Small intestine (tissue), 7 donors: ENCODE data around the gene NKAIN2. TPM values are rescaled to one million over a fixed set of nuclear protein-coding genes. Genes with fewer than 3 reads are reported as not detected.

ENCODE experiments used
- DNase-seq, 2 donors: peaks; one replicate each; pipeline versions ENCODE4 v3.0.0 to v3.0.0-alpha.2; 2013
- FAIRE-seq: peaks from 2 replicates; lab custom pipeline; 2012; peaks lifted over from hg19 to GRCh38; lab: Jason Lieb, UNC
- H3K27ac ChIP-seq, 3 donors: one replicate each; pipeline ENCODE4 v1.5.1; 2013; ENCODE audit warnings: low read length in 2 of 3, mild to moderate bottlenecking in 2 of 3, control low read depth in 1 of 3, inconsistent platforms in 1 of 3, low read depth in 1 of 3, moderate library complexity in 1 of 3
- H3K27me3 ChIP-seq, 3 donors: one replicate each; pipeline ENCODE4 v1.6.1; 2013; ENCODE audit warnings: low read length in 3 of 3, inconsistent platforms in 1 of 3; ENCODE audit not compliant: control insufficient read depth in 3 of 3, insufficient read depth in 3 of 3
- H3K36me3 ChIP-seq, 3 donors: one replicate each; pipeline ENCODE4 v1.6.1; 2013; ENCODE audit warnings: low read length in 3 of 3, inconsistent platforms in 1 of 3, low read depth in 1 of 3, mild to moderate bottlenecking in 1 of 3, moderate library complexity in 1 of 3; ENCODE audit not compliant: control insufficient read depth in 3 of 3, insufficient read depth in 2 of 3
- H3K4me1 ChIP-seq, 3 donors: one replicate each; pipeline ENCODE4 v1.6.1; 2013; ENCODE audit warnings: low read length in 2 of 3, inconsistent platforms in 1 of 3, low read depth in 1 of 3, mild to moderate bottlenecking in 1 of 3, moderate library complexity in 1 of 3; ENCODE audit not compliant: control insufficient read depth in 3 of 3, insufficient read depth in 2 of 3
- H3K4me3 ChIP-seq, 3 donors: one replicate each; pipeline ENCODE4 v1.5.1; 2013; ENCODE audit warnings: low read length in 3 of 3, control low read depth in 1 of 3, inconsistent platforms in 1 of 3, low read depth in 1 of 3, mild to moderate bottlenecking in 1 of 3, moderate library complexity in 1 of 3
- H3K9me3 ChIP-seq, 2 donors: one replicate each; pipeline ENCODE4 v1.6.1; 2013; ENCODE audit warnings: low read depth in 1 of 2, low read length in 1 of 2; ENCODE audit not compliant: control insufficient read depth in 2 of 2, insufficient read depth in 1 of 2
- WGBS, 3 donors: extraction: QIAGEN DNeasy Blood & Tissue Kit; methylation state at CpG; one replicate each; pipeline ENCODE4 v1.1.7; 2013; 5-methylcytosine and 5-hydroxymethylcytosine counted together
- polyA plus RNA-seq, 4 donors: library from polyadenylated mRNA; stranded (reverse) in 3 of 4; unstranded in 1 of 4; fragments of 200-250 nt in 3 of 4; fragments of 120-200 nt in 1 of 4; gene quantifications; one replicate each; pipeline versions ENCODE4 v1.2.1 to v1.2.3, GENCODE V29; 2013
- donor health status: healthy with polysubstance abuse.
- donor health status: control.
- donor health status: control.
- donor health status: Bipolar disorder and iron deficiency.
- donor health status: healthy.

NKAIN2 gene
- polyA plus RNA-seq, 4 donors, result 0.16 to 1.4 (median 0.19) TPM; not detected in 1

DNA sequence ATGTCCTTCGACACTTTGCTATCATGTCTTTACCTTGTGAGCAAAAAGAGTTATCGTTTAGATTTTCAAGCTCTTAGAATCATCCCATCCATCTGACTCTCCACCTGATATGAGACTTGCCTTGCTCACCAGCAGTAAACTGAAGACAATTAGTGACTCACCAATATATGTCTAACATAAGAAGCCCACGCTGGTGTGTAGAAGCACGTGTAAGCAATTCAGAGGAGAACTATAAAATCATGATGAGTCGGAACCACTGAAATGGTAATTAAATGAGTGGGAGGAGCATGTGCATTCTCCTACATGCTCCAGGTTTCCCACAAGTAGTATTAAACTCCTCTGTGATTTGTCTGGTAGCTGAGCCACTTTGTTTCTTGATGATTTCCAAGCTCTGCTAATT, 977.0 kb downstream of the NKAIN2 start:
- H3K9me3 ChIP-seq, result no peaks in the 10 kb centered on the region
- H3K4me3 ChIP-seq, result no peak overlapping the region
- 63 to 87% (median 77%) methylated on average over 5 of the region's 5 CpGs for WGBS, 3 donors
- no peaks in the 10 kb centered on the region for H3K27me3 ChIP-seq
- FAIRE-seq (no peak), DNase-seq (no peak)
- H3K4me1 ChIP-seq, result no peaks in the 10 kb centered on the region
- no peaks in the 10 kb centered on the region for H3K36me3 ChIP-seq
- H3K27ac ChIP-seq, result no peak overlapping the region

DNA sequence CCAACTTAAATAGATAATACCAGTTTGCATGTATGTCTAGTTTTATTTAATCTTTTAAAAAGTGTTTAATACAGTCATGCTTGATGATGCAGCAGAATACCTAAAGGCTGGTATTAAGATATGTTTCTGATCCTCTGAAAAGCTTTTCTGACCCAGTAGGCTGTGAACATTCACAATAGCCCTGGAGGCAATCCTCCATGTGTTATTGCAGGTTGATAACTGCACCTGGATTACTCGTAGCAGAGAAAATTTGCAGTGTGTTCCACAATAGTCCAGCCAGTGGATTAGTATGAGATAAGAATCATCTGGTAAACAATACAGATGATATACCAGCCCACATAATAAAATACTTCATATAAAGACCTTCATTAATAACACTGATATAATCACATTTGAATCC, 979.7 kb downstream of the NKAIN2 start:
- Histone ChIP-seq H3K36me3 (no peaks in the 10 kb centered on the region), H3K4me3 (no peak overlapping the region), H3K27me3 (no peaks in the 10 kb centered on the region), H3K4me1 (no peaks in the 10 kb centered on the region), H3K27ac (no peak overlapping the region), H3K9me3 (no peaks in the 10 kb centered on the region)
- no peak for DNase-seq
- no peak for FAIRE-seq
- WGBS, 3 donors, result 16 to 73% (median 39%) methylated on average over 1 of the region's 1 CpG

DNA sequence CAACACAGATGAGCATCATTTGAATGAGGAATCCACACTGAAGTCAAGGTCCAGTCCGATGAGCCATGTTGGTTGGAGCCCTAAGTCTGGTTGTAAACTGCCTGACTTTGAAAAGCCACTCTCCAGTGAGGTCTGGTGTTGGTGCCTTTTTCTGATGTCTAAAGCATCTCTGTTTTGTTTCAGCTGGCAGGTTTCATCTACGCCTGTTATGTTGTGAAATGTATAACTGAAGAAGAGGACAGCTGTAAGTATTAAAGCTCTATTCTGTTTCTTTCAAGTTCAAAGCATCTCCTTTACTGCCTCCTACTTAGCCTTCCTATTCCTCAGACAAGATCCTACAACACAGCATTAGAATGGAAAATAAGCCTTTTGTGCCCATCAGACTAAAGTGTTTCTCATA, 987.5 kb downstream of the NKAIN2 start:
- DNase-seq (no peak), FAIRE-seq (no peak)
- H3K4me3 ChIP-seq, result no peak overlapping the region
- H3K36me3 ChIP-seq, result no peaks in the 10 kb centered on the region
- H3K27ac ChIP-seq, result no peak overlapping the region
- H3K4me1 ChIP-seq, result no peaks in the 10 kb centered on the region
- H3K9me3 ChIP-seq, result no peaks in the 10 kb centered on the region
- H3K27me3 ChIP-seq, result no peaks in the 10 kb centered on the region
- WGBS, 3 donors, result 75 to 84% (median 80%) methylated on average over 2 of the region's 2 CpGs

DNA sequence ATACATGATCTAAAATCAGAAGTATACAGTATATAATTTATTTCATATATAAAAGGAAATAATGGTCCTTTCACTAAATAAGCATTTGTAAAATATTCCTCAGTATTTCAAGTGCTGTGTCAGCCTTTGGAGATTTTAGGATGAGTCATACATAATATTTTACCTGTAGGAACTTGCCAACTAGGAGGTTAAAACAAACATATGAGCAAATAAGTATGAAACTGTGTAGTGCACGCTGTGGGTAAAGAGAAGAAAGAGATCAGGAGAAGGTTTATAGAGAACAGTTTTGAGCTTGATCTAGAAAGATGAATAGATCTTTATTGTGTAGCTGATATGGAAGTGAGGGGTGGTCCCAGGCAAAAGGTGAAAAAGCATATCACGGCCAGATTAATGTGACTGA, 988.7 kb downstream of the NKAIN2 start:
- no peak for DNase-seq

DNA sequence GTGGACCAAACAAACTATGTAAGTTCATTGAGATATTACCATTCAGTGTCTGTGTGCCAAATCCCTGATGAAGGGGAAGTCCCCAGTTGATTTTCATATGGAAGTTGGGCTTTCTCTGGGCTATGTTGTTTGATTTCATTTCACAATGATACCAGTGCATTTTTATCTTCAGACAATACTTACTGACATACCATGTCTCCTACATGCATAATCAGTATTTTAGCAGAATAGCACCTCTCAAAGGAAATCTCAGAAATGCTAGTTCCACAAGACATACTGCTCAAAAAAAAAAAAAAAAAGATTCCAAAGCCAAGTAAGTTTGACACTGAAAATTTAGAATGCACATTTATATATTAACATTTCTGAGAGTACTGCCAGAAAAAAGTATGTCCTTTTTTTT, 989.7 kb downstream of the NKAIN2 start:
- Histone ChIP-seq H3K27me3 (no peaks in the 10 kb centered on the region), H3K27ac (no peak overlapping the region), H3K4me3 (no peak overlapping the region), H3K9me3 (no peaks in the 10 kb centered on the region), H3K4me1 (no peaks in the 10 kb centered on the region), H3K36me3 (no peaks in the 10 kb centered on the region)
- DNase-seq (no peak), FAIRE-seq (no peak)

More for the DNA sequence above, 988.7 kb downstream of the NKAIN2 start:
- no peak for FAIRE-seq
- Histone ChIP-seq H3K4me1 (no peaks in the 10 kb centered on the region), H3K36me3 (no peaks in the 10 kb centered on the region), H3K27me3 (no peaks in the 10 kb centered on the region), H3K9me3 (no peaks in the 10 kb centered on the region), H3K4me3 (no peak overlapping the region), H3K27ac (no peak overlapping the region)
- 49 to 78% (median 60%) methylated on average over 2 of the region's 2 CpGs for WGBS, 3 donors

DNA sequence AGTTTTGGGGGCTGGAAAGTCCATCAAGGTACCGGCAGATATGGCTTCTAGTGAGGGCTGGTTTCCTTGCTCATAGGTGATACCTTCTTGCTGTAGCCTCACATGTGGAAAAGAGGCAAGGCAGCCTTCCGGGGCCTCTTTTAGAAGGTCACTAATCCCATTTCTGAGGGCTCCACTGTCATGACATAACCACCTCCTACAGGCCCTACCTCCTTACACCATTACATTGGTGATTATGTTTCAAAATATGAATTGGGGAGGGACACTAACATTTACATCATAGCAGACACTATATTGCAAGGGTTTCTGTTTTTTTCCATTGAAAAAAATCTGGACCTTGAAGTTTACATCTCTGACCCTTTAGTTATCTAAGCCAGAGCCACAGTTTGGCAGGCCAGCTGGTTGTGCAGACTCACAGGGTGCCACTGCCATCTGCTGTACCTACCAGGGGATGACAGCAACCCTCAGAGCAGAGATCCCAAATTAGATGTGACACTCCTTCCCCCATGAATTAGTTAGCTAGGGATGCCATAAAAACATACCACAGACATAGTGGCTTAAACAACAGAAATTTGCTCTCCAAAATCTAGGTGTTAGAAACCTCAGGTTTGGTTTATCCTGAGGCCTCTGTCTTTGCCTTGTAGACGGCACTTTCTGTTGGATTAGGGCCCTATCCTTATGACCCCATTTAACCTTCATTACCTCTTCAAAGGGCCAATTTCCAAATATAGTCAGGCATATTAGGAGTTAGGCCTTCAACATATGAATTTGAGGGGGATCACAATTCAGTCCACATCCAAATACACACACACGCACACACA, 992.2 kb downstream of the NKAIN2 start:
- Histone ChIP-seq H3K4me1 (no peaks in the 10 kb centered on the region), H3K9me3 (no peaks in the 10 kb centered on the region), H3K27me3 (no peaks in the 10 kb centered on the region), H3K36me3 (no peaks in the 10 kb centered on the region), H3K4me3 (no peak overlapping the region), H3K27ac (no peak overlapping the region)
- DNase-seq (no peak), FAIRE-seq (no peak)
- WGBS, 3 donors, result 83 to 89% (median 87%) methylated on average over 4 of the region's 4 CpGs

DNA sequence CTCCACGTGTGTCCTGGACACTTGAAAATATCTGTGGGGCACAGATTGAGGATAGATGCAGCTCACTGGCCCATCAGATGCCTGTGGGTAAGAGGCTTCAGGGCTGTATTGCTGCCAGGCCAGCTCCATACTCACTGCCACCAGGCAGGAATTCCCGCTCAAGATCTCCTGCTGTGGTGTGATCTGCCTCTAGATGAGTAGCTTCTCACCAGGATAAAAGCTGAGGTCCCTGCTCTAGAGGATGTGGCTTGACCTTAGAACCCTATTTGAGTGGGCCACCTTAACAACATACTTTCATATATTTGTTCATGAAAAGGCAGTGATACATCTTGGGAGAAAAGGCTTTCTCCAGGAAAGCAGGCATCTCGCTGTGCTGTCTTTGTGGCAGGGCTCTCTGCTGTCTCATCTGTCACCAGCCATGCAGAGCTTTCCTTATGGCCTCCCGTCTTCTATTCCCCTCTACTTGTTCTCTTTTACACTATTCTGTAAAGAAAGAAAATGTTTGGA, 992.9 kb downstream of the NKAIN2 start:
- Histone ChIP-seq H3K4me3 (no peak overlapping the region), H3K27ac (no peak overlapping the region), H3K27me3 (no peaks in the 10 kb centered on the region), H3K36me3 (no peaks in the 10 kb centered on the region), H3K4me1 (no peaks in the 10 kb centered on the region), H3K9me3 (no peaks in the 10 kb centered on the region)
- WGBS, 3 donors, result 83 to 85% (median 84%) methylated on average over 4 of the region's 4 CpGs
- DNase-seq (no peak), FAIRE-seq (no peak)

DNA sequence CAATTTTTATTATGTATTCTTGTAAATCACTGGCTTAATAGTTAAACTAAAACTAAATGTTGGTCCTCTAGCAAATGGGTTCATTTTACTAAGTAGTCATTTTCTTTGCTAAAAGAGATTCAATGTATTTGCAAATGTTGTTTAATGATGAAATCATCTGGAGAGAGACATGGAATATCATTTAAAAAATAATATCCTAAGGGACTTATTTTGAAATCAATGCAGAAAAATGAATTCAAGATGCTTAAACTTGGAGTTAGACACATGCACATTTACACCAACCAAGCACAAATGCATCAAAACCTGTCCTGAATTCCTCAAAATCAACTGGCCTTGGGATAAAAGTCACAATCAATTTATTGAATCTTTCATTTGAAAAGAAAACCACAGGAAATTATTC, 993.6 kb downstream of the NKAIN2 start:
- Histone ChIP-seq H3K27me3 (no peaks in the 10 kb centered on the region), H3K4me1 (no peaks in the 10 kb centered on the region), H3K36me3 (no peaks in the 10 kb centered on the region), H3K27ac (no peak overlapping the region), H3K4me3 (no peak overlapping the region), H3K9me3 (no peaks in the 10 kb centered on the region)
- no peak for FAIRE-seq
- DNase-seq, result no peak
